ENCODE measurements around the gene CETP. TPM values are rescaled to one million over a fixed set of nuclear protein-coding genes. Genes with fewer than 3 reads are reported as not detected.

Gene CETP
- total and polyA plus RNA-seq, 2 of the 8 experiments (the other 6 are each of a cell fraction or from before 2014, with no cell fraction given): not detected

DNA sequence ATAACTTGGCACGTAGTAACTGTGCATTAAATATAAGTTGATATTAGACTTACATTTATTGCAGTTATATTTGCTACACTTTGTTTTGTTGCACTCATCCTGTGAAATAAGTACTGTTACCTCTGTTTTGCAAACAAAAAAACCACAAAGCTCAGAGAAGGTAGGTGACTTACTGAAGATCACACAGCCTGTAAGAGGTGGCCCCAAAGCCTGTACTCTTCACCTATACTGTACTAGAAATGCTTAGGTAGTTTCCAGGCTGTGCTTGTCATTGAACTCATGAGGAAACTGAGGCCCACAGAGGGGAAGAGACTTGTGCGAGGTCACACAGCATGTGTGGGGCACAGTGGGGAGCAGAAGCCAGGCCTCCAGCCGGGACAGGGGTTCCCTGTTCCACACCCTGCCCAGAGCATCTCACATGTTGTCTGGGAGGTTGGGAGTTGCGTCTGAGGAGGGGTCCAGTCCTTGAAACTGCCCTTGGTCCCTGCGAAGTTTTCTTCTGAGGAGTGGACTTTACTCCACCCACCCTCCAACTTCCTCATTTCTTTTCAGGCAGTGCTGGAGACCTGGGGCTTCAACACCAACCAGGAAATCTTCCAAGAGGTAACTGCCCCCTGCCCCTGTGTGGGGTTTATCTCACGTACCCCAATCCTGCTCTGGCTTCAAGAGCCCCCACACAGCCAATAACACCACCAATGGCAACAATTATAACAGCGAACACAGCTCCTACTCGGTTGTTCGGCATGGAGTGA, 13.0 kb downstream of the CETP start:
- Histone ChIP-seq H2BK12ac (ENCODE audit: low read depth, low read length) (no peak overlapping the region), H2BK5ac (ENCODE audit: low read depth, low read length) (no peak overlapping the region), H4K5ac (ENCODE audit: insufficient read length, low read depth, low read length) (no peak overlapping the region), H3K4me2 (ENCODE audit: insufficient read depth in 1 of 2, low read depth in 2 of 2, low read length in 2 of 2) (no peak overlapping the region), H3K56ac (replicated peaks; ENCODE audit: insufficient read length, low read depth, low read length) (no peak overlapping the region), H3K27me3 (replicated peaks in 1 of 4; ENCODE audit: control insufficient read depth in 3 of 4, extremely low read depth in 1 of 4, insufficient read depth in 3 of 4, low read length in 3 of 4) (no peaks in the 10 kb centered on the region; a peak in 1 of 7 replicates), H3K4me3 (ENCODE audit: extremely low read depth in 1 of 4, insufficient read depth in 2 of 4, low read depth in 3 of 4, low read length in 4 of 4) (no peak overlapping the region), H2AFZ (ENCODE audit: low read length) (no peak overlapping the region), H3K79me1 (ENCODE audit: low read depth, low read length) (no peaks in the 10 kb centered on the region), H2BK20ac (ENCODE audit: low read length) (no peak overlapping the region), H3K9ac (replicated peaks in 1 of 4; ENCODE audit: extremely low read depth in 1 of 4, low read depth in 3 of 4, low read length in 3 of 4) (no peak overlapping the region), H3K18ac (ENCODE audit: extremely low read depth, low read length) (no peak overlapping the region), H3K36me3 (ENCODE audit: control insufficient read depth in 2 of 4, insufficient read depth in 4 of 4, low read length in 3 of 4) (no peaks in the 10 kb centered on the region), H2AK5ac (ENCODE audit: low read depth, low read length) (no peak overlapping the region), H3K14ac (ENCODE audit: insufficient read length) (no peak overlapping the region), H2BK15ac (ENCODE audit: low read length) (no peak overlapping the region), H3K79me2 (ENCODE audit: control insufficient read depth in 1 of 2, insufficient read depth in 2 of 2, low read length in 2 of 2) (no peaks in the 10 kb centered on the region), H4K8ac (ENCODE audit: extremely low read depth, insufficient read depth, low read length) (no peak overlapping the region), H3K4ac (replicated peaks; ENCODE audit: insufficient read length, low read depth, low read length) (no peak overlapping the region), H4K20me1 (replicated peaks in 1 of 2; ENCODE audit: control insufficient read depth in 1 of 2, insufficient read depth in 2 of 2, low read length in 2 of 2) (no peaks in the 10 kb centered on the region), H2BK120ac (replicated peaks; ENCODE audit: low read depth, low read length) (no peak overlapping the region), H4K91ac (replicated peaks; ENCODE audit: insufficient read length, low read length) (no peak overlapping the region), H3K9me3 (ENCODE audit: insufficient read depth in 2 of 2, low read depth in 1 of 2, low read length in 1 of 2) (no peaks in the 10 kb centered on the region), H3K4me1 (replicated peaks in 1 of 4; ENCODE audit: control insufficient read depth in 3 of 4, insufficient read depth in 4 of 4, low read length in 3 of 4) (no peaks in the 10 kb centered on the region), H3K23ac (ENCODE audit: insufficient read length) (no peak overlapping the region), H3K27ac (ENCODE audit: low read depth, low read length) (no peak overlapping the region), H3K23me2 (ENCODE audit: low read depth, low read length) (no peaks in the 10 kb centered on the region)
- FAIRE-seq (no peak), DNase-seq (ENCODE audit: low read depth in 1 of 2, low spot score in 2 of 2) (no peak)
- ChIA-PET POLR2A (ENCODE audit: partially characterized antibody) (no interaction called here), CTCF (ENCODE audit: partially characterized antibody) (interaction anchor here (5.7 kb wide), 1 partner anchor 9 kb away, joined by 48 read pairs; no protein-coding TSS in a partner anchor)
- TF ChIP-seq SRF (IDR thresholded peaks at IDR 0.05; ENCODE audit: low read depth, low read length) (no peak), TAF7 (optimal IDR thresholded peaks at IDR 0.05; ENCODE audit: borderline replicate concordance, low read depth, low read length) (no peak), SIRT6 (IDR thresholded peaks at IDR 0.05; ENCODE audit: low read length) (no peak), CTBP2 (IDR thresholded peaks at IDR 0.05; ENCODE audit: borderline replicate concordance, insufficient read depth, insufficient read length, low read length) (no peak)
- WGBS, 2 experiments (ENCODE audit: extremely low coverage in 1 of 2, insufficient coverage in 1 of 2, insufficient read length in 1 of 2, insufficient replicate concordance in 2 of 2, low coverage in 1 of 2, low lambda C conversion rate in 2 of 2, missing lambda C conversion rate in 1 of 2): 91% methylated on average over 9 of the region's 9 CpGs; no CpG with 5 or more reads in 1 of the 2 experiments
